Activated T-cell treated with anti-CD3 and anti-CD28 coated beads for 1 hour (primary cell): ENCODE data around the gene SLC25A2.

Source experiments
- DNase-seq: peaks from one replicate; pipeline ENCODE4 v3.0.0-alpha.2; 2020; ENCODE audit warnings: low read depth

SLC25A2 gene

GRCh38 chr5:141313711-141314110, 9.9 kb upstream of the SLC25A2 start:
- DNase-seq = no peak

GRCh38 chr5:141306630-141307029, 2.8 kb upstream of the SLC25A2 start:
- DNase-seq = no peak

GRCh38 chr5:141298376-141298775, 5.5 kb downstream of the SLC25A2 start:
- no peak for DNase-seq

GRCh38 chr5:141272906-141273305, 30.9 kb downstream of the SLC25A2 start:
- DNase-seq = no peak

GRCh38 chr5:141269195-141269594, 34.7 kb downstream of the SLC25A2 start:
- no peak for DNase-seq

- no peak for DNase-seq
Observed at GRCh38 chr5:141261238-141261546, 42.7 kb downstream of the SLC25A2 start.

GRCh38 chr5:141260458-141261237, 43.2 kb downstream of the SLC25A2 start:
- no peak for DNase-seq

GRCh38 chr5:141258948-141259347, 44.9 kb downstream of the SLC25A2 start:
- DNase-seq = no peak

- no peak for DNase-seq
Observed at GRCh38 chr5:141258464-141258863, 45.4 kb downstream of the SLC25A2 start.
